Right atrium auricular region (tissue), 2 donors: ENCODE data around the gene KRTCAP3. TPM values are rescaled to one million over a fixed set of nuclear protein-coding genes. Genes with fewer than 3 reads are reported as not detected.

Source experiments
- DNase-seq: peaks from one replicate; pipeline ENCODE4 v3.0.0-alpha.2; 2019; ENCODE audit warnings: low spot score
- H3K27ac ChIP-seq, 2 donors: fragments of 200-600 bp; sonication (generic); 1 replicate in 1 of 2; 2 replicates in 1 of 2; pipeline ENCODE4 v1.5.1; 2016 to 2019
- H3K27me3 ChIP-seq, 2 donors: fragments of 200-600 bp; sonication (generic); one replicate each; pipeline versions ENCODE4 v1.5.1 to v1.6.0; 2017 to 2019
- H3K36me3 ChIP-seq: fragments of 200-600 bp; sonication (generic); one replicate; pipeline ENCODE4 v1.5.1; 2016
- H3K4me1 ChIP-seq, 2 donors: fragments of 200-600 bp; sonication (generic); one replicate each; pipeline versions ENCODE4 v1.5.1 to v1.6.0; 2017 to 2019
- H3K4me3 ChIP-seq, 2 donors: fragments of 200-600 bp; sonication (generic); 1 replicate in 1 of 2; 2 replicates in 1 of 2; pipeline ENCODE4 v1.5.1; 2017 to 2019; ENCODE audit warnings: mild to moderate bottlenecking in 1 of 2, moderate library complexity in 1 of 2
- H3K9me3 ChIP-seq, 2 donors: fragments of 200-600 bp; sonication (generic); one replicate each; pipeline ENCODE4 v1.5.1; 2019
- CTCF ChIP-seq, 2 donors: fragments of 200-600 bp; sonication (generic); IDR thresholded peaks; one replicate each; pipeline ENCODE4 v1.5.1; 2019; ENCODE audit warnings: antibody characterized with exemption in 2 of 2
- total RNA-seq, 2 donors: library from RNA; depleted of rRNA; stranded (reverse); fragments of >200 nt; gene quantifications; one replicate each; pipeline ENCODE4 v1.1.0, GENCODE V29; 2016

The KRTCAP3 gene
- total RNA-seq, 2 donors from 2014 or later = 1.2 TPM; not detected in 1

GRCh38 chr2:27408601-27409320 is 33.4 kb upstream of the KRTCAP3 start:
- no peak for DNase-seq

GRCh38 chr2:27409321-27410073 is 32.7 kb upstream of the KRTCAP3 start, which contains the start of gene PPM1G:
Gene PPM1G, minus strand, starts transcription at chr2:27409591. Its CDS starts 169 bp downstream, at chr2:27409422.
- TF ChIP-seq CTCF (IDR thresholded peaks at IDR 0.05) = peak in 1 of 2 donors; percentile 12
- peak within 1 kb of the TSS; percentile 83 to 85 for H3K27ac ChIP-seq
- no peaks in the 10 kb centered on the region for H3K27me3 ChIP-seq
- no peaks in the 10 kb centered on the region for H3K36me3 ChIP-seq
- peaks cover 0 to 24% of the 10 kb centered on the region in 2 donors for H3K4me1 ChIP-seq
- peak within 1 kb of the TSS; percentile 89 to 99 for H3K4me3 ChIP-seq
- H3K9me3 ChIP-seq = no peaks in the 10 kb centered on the region
- DNase-seq = peak; percentile 90

More at GRCh38 chr2:27408601-27409320, 33.4 kb upstream of the KRTCAP3 start:
- H3K36me3 ChIP-seq = no peaks in the 10 kb centered on the region
- peaks cover 0 to 24% of the 10 kb centered on the region in 2 donors for H3K4me1 ChIP-seq
- no peak for TF ChIP-seq CTCF (IDR thresholded peaks at IDR 0.05)
- no peaks in the 10 kb centered on the region for H3K9me3 ChIP-seq
- H3K4me3 ChIP-seq = peak overlapping the region; percentile 89 to 99
- H3K27ac ChIP-seq = peak overlapping the region; percentile 83 to 85
- no peaks in the 10 kb centered on the region for H3K27me3 ChIP-seq

- Histone ChIP-seq H3K27ac (no peak overlapping the region), H3K9me3 (no peaks in the 10 kb centered on the region), H3K4me1 (peaks cover 0 to 20% of the 10 kb centered on the region in 2 donors), H3K36me3 (no peaks in the 10 kb centered on the region), H3K4me3 (no peak overlapping the region), H3K27me3 (no peaks in the 10 kb centered on the region)
- no peak for DNase-seq
- TF ChIP-seq CTCF (IDR thresholded peaks at IDR 0.05) = no peak
Observed at GRCh38 chr2:27412419-27413152, 29.6 kb upstream of the KRTCAP3 start.

GRCh38 chr2:27416151-27416550 is 26.0 kb upstream of the KRTCAP3 start:
- no peak overlapping the region for H3K4me3 ChIP-seq
- no peaks in the 10 kb centered on the region for H3K4me1 ChIP-seq
- no peak for TF ChIP-seq CTCF (IDR thresholded peaks at IDR 0.05)
- no peaks in the 10 kb centered on the region for H3K9me3 ChIP-seq
- H3K27ac ChIP-seq = no peak overlapping the region
- H3K27me3 ChIP-seq = no peaks in the 10 kb centered on the region
- no peaks in the 10 kb centered on the region for H3K36me3 ChIP-seq
- no peak for DNase-seq

- Histone ChIP-seq H3K4me3 (no peak overlapping the region), H3K27ac (no peak overlapping the region), H3K27me3 (no peaks in the 10 kb centered on the region), H3K36me3 (no peaks in the 10 kb centered on the region), H3K4me1 (no peaks in the 10 kb centered on the region), H3K9me3 (no peaks in the 10 kb centered on the region)
- no peak for DNase-seq
- no peak for TF ChIP-seq CTCF (IDR thresholded peaks at IDR 0.05)
Observed at GRCh38 chr2:27420996-27421395, 21.2 kb upstream of the KRTCAP3 start.
